ENCODE results near the gene PAEP.

Gene PAEP

GRCh38 chr9:135601988-135602387 is 40.4 kb downstream of the PAEP start:
- TF ChIP-seq CTCF (IDR thresholded peaks at IDR 0.05; ENCODE audit: low read depth, low read length, missing control alignments): no peak
- no peak for DNase-seq (ENCODE audit: extremely low read depth, low read depth)

GRCh38 chr9:135602789-135603481 is 41.4 kb downstream of the PAEP start:
- peak; percentile 12 for DNase-seq (ENCODE audit: extremely low read depth, low read depth)
- H3K4me3 ChIP-seq (replicated peaks; ENCODE audit: low read depth, low read length): no peak overlapping the region
- peak; percentile 68 for TF ChIP-seq CTCF (IDR thresholded peaks at IDR 0.05; ENCODE audit: low read depth, low read length, missing control alignments)

More at GRCh38 chr9:135601988-135602387, 40.4 kb downstream of the PAEP start:
- H3K4me3 ChIP-seq (replicated peaks; ENCODE audit: low read depth, low read length): no peak overlapping the region

GRCh38 chr9:135604437-135605237 is 43.1 kb downstream of the PAEP start:
- no peak for DNase-seq (ENCODE audit: extremely low read depth, low read depth)
- TF ChIP-seq CTCF (IDR thresholded peaks at IDR 0.05; ENCODE audit: low read depth, low read length, missing control alignments): no peak
- no peak overlapping the region for H3K4me3 ChIP-seq (replicated peaks; ENCODE audit: low read depth, low read length)

- TF ChIP-seq CTCF (IDR thresholded peaks at IDR 0.05; ENCODE audit: low read depth, low read length, missing control alignments): no peak
- no peak overlapping the region for H3K4me3 ChIP-seq (replicated peaks; ENCODE audit: low read depth, low read length)
- DNase-seq (ENCODE audit: extremely low read depth, low read depth): no peak
Observed at GRCh38 chr9:135605238-135605781, 43.8 kb downstream of the PAEP start.

- no peak overlapping the region for H3K4me3 ChIP-seq (replicated peaks; ENCODE audit: low read depth, low read length)
- no peak for TF ChIP-seq CTCF (IDR thresholded peaks at IDR 0.05; ENCODE audit: low read depth, low read length, missing control alignments)
- no peak for DNase-seq (ENCODE audit: extremely low read depth, low read depth)
Observed at GRCh38 chr9:135606885-135607259, 45.3 kb downstream of the PAEP start.

GRCh38 chr9:135607401-135608293 is 46.1 kb downstream of the PAEP start:
- no peak for DNase-seq (ENCODE audit: extremely low read depth, low read depth)
- no peak for TF ChIP-seq CTCF (IDR thresholded peaks at IDR 0.05; ENCODE audit: low read depth, low read length, missing control alignments)
- H3K4me3 ChIP-seq (replicated peaks; ENCODE audit: low read depth, low read length): no peak overlapping the region

Data from HFF-Myc (cell line).